ENCODE results near the gene RTN4IP1.

GRCh38 chr6:106630366-106630765 is 1.1 kb upstream of the RTN4IP1 start:
- no peak for TF ChIP-seq CTCF (IDR thresholded peaks at IDR 0.05)
- TF ChIP-seq POLR2A (IDR thresholded peaks at IDR 0.05), result no peak
